SK-N-DZ (cell line): ENCODE measurements around the gene LAMA3.

Source experiments
- DNase-seq: peaks from one replicate; pipeline ENCODE4 v3.0.0-alpha.2; 2015; ENCODE audit warnings: low spot score

The LAMA3 gene

DNA sequence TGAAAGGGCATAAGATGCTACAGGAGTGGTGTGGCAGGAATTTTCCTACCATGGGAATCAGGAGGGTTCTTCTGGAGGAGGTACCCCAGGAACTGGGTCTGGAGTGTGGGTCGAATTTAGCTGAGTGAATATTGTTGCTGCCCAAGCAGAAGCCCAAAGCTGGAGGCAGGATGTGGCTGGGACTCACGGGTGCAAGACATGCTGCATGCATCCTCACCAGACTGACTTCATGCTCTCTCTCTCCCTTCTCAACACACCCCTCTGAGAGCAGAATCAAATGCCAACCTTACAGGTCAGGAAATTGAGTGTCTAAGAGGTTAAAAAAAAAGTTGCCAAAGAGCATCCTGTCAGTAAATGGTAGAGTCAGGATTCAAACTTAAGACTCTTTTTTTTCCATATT, 246.6 kb downstream of the LAMA3 start:
- no peak for DNase-seq

DNA sequence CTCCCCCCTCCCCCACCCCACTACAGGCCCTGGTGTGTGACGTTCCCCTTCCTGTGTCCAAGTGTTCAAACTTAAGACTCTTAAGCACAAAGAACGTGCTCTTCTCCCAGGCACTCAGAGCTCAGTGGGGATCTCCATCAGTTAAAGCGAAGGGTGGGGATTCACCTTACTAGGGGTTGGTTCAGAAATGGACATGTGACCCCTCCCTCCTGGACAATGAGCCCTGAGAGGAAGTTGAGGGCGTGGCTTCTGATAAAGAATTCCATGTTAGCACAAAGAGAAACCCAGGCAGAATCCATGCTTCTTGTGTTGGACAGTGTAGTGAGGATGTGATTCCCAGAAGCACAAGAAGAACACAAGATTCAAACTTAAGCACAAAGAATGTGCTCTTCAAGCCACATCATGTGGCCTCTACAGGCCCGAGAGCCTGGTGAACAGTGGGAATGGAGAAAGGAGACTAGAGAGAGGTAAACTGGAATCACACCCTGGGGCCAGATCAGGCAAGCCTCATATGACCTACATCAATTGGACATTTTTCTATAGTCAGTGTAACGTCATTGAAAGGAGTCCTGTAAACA, 247.2 kb downstream of the LAMA3 start:
- DNase-seq, result no peak

DNA sequence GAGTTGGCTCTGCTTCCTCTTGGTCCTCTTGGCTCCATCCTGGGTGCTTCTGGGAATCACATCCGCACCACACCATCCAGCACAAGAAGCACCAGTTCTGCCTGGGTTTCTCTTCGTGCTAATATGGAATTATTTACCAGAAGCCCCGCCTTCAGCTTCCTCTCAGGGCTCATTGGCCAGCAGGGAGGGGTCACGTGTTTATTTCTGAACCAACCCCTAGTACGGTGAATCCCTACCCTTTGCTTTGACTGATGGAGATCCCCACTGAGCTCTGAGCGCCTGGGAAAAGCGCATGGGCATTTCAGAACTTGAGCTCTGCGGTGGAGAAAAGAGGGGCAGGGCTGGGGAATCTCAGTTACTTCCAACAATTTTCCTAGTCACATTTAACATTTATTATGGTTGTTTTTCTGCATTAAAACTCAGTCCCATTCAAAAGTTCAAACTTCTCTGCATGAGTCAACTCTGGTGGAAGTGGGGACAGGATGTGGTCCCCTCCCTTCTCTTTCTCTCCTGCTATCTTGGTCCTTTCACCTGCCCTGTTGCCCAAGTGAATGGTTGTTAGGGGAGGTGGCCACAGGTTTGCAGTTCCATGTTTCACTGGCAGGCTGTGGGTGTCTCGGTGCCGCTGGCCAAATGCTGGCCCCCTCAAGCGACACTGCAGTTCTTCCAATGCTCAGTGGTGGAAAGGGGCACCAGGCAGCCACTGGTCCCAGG, 248.9 kb downstream of the LAMA3 start:
- DNase-seq, result no peak

DNA sequence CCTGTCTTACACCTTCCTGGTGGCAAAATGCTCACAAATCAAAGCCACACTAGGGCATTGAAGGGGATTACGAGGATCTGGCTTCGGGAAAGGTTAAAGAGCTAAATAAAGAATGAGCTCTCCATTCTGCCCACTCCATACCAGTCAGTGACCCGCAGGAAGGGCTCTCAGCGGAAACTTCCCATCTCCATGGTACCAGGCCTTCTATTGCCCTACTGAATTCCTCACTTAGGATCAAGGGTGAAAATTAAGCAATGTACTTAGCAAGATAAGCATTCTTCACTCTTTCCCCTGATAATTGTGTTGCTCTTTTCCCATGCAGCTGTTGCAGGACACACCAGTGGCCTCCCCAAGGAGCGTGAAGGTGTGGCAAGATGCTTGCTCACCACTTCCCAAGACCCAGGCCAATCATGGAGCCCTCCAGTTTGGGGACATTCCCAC, 249.7 kb downstream of the LAMA3 start:
- DNase-seq, result no peak

DNA sequence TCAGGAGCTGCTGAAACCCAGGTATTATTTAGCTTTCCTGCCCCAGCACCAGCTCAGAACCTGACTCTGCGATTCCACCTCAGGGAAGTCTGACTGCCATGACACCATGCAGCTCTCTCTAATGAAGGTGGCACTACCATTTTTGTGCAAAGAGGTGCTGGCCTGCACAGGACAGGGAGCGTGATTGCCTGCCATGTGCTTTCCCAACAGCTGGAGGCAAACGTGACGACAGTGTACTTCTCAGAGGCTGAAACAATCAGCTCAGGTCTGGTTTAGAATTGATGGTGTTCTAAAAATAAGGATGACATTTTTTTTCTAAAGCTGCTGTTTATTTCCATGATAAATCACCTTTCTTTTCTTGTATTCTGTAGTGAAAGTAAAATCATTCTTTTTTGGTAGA, 250.1 kb downstream of the LAMA3 start:
- no peak for DNase-seq

DNA sequence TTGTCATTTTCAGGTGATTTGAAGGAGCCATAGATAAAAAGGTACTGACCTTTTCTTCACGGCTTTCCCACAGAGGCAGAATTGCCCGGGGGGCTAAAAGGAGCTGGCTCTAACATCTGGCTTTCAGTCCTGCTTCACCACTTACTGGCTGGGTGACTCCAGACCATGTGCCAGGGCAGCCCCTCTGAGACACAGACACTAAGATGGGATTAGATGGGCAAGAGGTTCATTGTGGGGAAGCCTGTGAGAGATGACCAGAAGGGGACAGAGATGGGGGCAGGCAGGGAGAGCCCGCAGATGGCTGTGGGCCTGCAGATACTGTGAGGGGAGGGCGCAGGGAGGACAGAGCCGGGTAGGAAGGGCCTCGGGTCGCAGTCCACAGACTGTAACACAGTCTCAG, 250.6 kb downstream of the LAMA3 start:
- no peak for DNase-seq

DNA sequence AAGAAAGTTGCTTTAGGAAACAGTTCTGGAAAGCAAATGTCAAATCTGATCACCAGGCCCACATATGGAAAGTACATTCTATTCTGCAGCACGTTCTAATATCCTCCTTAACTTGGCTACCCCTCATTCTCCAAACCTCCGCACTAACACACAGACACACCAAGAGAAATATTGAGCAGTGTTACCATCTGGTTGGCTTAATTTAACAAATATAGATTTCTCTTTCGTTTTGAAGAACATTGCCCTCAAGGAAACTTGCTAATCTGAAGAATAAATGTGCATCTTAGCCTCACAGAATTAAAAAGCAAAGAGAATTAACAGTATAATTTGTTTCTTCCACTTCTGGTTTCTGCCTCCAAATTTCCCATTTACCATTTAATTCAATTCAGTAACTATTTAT, 252.5 kb downstream of the LAMA3 start:
- DNase-seq, result no peak

DNA sequence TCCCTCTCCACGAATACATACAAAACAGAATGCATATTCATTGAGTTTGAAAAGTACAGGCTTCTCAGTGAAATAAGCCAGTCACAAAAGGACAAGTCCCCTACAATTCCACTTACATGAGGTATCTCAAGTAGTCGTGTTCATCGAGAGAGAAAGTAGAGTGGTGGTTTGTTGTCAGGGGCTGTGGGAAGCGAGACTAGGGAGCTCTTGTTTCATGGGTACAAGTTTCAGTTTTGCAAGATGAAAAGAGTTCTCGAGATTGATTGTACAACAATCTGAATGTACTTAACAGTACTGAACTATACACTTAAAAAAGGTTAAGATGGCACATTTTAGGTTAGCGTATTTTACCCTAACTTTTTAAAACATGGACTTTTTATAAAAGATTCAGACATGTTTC, 253.9 kb downstream of the LAMA3 start:
- no peak for DNase-seq

DNA sequence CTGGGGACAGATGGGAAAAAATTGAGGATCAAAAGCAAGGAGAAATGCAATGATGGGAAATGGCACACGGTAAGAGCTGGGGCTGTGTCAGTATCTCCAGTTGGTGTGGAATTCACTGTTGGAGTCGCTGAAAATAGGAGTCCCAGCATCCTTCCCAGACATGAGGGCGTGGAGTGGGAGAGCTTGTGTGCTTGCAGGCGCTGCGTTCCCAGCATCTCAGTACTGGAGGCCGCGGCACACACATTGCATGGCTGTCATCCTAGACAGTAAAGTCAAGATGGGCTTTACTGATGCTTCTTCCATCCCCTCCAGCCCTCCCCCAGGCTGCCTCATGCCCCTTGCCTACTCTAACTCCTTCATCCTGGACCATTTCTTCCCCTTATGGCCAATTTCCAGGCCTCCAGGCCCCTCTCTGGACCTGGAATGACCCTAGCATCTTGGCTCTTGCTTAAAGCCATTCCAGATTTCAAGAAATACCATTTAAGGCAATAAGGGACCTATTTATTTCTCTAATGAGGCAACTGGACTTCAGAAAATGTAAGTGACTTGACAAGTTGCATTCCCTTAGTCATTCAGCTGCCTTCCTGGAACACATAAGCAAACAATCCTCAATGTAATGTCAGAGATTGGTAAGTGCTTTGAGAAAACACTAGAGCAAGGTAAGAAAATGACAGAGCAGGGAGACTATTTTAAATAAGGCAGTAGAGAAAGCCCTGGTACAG, 254.8 kb downstream of the LAMA3 start:
- no peak for DNase-seq

DNA sequence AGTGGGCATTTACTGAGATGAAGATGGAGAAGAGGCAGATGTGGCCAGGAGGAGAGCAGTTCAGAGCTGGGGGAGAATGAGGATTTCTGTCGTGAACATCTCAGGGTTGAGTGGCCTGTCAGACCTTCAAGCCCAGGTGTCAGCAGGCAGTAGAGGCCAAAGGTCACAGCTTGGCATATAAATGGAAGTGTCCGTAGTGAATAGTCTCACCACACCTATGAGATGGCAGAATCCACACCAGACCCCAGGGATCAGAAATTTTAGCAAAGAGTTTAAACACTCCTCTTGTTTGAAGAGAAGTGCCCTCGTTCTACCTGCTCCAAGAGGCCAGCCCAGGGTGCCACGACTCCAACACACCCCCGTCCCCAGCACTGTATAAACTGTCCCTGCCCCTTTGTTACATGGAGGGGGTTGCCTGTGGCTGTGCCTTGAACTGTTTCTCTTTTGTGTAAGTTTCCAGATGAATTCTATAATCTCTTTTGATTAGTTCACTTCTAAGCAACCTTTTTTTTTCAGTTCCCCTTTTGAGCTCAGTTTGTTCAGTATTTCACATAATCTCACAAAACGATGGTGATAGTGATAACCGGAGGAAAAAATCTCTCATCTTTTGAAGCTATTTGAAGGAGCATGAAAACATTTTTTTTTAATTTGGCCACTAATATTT, 256.3 kb downstream of the LAMA3 start:
- DNase-seq, result no peak

DNA sequence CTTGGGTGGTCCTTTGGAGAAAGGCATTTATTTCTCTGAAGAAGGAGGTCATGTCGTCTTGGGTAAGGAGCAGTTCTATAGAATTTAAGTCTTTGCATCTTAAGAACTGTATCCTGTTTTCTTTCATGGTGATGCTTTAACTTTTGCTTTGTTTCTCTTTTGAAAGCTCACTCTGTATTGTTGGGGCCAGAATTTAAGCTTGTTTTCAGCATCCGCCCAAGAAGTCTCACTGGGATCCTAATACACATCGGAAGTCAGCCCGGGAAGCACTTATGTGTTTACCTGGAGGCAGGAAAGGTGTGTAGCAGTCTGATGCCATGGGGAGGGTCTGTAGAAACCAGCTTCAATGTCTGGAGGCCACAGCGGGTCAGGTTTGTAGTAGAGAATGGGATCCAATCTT, 260.6 kb downstream of the LAMA3 start:
- DNase-seq, result no peak

DNA sequence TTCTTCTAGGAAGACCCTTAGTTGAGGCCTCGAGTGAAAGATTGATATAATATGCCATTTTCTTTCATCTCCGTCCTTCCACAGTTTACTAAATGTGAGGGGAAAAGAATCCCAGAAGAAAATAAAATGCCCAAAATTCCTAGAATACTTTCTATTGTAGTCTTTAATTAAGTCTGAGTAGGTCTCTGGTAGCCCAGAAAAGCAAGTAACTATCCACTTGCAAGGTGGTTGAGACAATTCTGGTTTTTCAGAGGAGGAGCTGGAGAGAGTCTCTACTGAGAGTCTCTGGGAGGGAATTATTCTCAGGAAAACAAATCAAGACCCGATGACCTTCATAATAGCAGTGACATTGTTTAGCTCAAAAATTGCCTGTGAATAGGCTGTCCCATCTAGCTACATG, 261.4 kb downstream of the LAMA3 start:
- no peak for DNase-seq

DNA sequence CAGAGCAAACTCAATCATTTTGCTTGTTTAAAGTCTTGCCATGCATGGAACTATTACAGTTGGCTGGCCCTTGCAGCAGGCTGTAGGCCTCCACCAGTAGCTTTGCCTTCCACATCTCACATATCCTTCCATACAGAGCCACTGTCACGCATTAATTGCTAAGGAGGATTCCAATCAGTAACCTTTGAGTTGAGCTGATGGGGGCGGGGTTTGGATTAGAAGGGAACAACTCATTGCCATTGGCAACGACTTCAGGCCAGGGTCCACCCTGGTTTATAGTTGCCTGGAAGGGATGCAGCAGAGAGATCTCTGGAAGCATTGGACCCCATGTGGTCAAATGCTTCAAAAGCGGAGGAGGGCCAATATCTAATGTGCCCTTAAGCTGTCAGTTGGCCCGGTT, 262.0 kb downstream of the LAMA3 start:
- DNase-seq, result no peak

DNA sequence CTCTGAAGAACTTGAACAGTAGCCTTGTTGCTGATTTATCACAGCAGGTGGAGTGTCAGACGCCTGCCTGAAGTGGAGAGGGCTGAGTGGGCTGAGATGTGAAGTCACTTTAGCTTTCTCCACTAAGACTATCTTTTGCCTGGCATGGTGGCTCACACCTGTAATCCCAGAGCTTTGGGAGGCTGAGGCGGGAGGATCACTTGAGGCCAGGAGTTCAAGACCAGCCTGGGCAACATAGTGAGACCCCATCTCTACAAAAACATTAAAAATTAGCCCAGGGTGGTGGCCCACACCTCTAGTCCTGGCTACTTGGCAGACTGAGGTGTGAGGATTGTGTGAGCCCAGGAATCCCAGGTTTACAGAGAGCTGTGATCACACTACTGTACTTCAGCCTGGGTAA, 264.7 kb downstream of the LAMA3 start:
- DNase-seq, result no peak

DNA sequence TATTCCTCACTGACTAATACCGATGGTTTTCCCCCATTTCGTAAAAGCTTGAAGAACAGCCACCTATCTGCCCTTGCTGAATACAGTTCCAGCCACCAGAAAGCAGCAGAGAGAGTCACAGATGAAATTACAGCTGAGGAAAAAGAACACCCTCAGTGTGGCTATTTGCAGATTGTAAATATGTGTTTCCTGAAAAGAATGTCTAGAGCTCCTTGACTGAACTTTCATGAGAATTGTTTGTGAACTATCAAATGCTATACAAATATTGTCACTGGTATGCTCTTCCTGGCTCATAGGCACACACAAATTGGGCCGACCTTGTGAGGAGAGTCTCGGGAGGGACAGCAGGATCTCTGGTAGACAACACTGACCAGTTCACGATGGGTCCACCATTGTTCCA, 267.2 kb downstream of the LAMA3 start:
- DNase-seq, result no peak

DNA sequence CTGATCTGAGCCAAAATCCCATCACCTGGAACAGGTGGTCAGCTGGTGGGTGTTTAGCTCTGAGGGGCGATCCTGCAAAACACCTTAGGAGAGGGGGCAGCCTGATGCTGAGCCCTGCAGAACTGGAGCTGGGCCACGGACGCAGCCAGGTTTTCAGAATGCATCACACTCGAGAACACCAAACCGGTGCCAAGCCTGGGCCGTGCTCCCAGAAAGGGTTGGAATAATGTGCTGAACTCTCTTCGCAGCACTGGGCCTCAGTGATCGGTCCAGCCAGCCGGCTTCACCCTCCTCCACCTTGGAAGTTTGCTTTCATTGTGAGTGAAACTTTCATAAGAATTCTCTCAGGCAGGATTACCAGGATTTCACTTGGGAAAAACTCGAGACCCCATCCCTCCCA, 268.8 kb downstream of the LAMA3 start:
- no peak for DNase-seq

DNA sequence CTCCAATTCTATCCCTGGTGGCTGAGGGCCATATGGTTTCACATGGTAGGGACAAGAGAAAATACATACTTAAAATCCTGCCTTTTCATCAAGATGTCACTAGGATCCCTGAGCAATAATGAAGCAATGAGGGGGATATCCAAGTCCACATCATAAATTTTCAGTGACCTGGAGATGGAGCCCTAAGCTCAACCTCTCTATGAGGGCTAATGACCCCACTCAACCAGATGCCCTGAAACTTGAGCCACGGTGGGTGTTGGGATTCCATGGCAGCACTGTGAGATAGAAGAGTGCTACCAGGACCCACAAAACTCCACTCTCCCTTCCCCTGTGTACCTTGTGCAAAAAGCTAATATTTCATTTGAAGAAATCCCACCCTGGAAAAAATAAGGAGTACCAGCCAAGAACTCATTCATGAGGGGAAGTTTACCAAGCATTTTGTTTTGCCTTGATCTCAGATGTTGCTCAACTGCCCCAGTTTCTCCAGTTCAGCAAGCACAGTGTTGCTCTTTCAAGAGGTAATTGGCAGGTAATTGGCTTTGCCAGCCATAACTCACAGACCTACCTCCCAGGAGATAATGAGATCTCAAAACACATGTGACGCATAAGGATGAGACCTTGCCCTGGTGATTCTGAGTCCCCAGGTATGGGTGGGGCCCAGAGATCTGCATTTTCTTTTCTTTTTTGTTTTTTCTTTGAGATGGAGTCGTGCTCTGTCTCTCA, 274.4 kb downstream of the LAMA3 start:
- DNase-seq, result peak; percentile 84

DNA sequence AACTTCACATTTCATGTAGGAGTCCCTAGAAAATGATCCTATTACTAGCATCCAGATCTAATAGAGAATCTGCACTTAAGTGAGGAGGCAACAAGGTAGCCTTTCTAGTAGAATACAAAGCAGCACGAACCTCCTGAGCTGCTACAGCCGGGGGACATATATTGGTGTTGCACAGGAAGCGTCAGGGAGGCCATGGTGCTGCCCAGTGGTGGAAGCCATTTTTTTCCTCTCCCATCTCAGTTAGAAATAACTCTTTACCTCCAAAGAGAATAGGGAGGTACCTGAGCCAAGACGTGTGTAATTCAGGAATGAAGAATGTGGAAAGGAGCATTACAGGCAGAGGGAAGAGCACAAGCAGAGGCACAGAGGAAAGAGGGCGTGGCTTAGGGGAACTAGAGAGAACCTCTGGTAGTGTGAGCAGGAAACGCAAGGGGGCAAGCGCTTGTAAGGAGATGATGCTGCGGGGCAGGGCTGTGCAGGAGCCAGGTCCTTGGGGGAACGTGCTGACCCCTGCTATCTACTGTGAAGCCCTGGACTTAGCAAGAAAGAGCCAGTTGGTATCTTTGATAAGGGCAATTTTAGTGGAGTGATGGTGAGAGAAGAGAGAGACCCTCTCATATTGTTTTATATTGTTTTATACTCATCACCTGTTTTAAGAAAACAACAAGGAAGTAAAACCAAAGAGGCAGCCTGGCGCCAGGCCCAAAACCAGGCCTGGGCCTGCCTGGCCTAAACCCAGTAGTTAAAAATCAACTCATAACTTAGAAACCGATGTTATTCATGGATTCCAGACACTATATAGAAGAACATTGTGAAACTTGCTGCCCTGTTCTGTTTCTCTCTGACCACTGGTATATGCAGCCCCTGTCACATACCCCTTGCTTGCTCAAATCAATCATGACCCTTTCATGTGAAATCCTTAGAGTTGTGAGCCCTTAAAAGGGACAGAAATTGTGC, 275.3 kb downstream of the LAMA3 start:
- peak; percentile 73 for DNase-seq

DNA sequence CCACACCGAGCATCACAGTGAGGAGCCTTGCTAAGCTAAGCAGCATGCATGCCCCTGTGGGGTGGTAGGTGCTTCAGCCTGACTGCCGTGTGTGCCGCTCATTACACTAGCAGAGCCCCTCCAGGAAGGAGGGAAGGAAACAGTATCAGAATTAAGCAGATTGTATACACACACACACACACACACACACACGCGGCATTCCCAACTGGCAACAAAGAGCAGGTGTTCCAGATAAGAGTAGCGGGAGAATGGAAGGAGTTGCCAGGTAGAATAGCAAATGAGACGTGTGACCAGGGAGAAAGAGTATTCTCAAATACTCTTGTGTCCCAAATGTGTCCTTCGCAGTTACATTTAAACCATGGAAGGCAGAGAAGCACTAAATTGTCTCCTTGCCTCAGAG, 277.7 kb downstream of the LAMA3 start:
- DNase-seq, result no peak

DNA sequence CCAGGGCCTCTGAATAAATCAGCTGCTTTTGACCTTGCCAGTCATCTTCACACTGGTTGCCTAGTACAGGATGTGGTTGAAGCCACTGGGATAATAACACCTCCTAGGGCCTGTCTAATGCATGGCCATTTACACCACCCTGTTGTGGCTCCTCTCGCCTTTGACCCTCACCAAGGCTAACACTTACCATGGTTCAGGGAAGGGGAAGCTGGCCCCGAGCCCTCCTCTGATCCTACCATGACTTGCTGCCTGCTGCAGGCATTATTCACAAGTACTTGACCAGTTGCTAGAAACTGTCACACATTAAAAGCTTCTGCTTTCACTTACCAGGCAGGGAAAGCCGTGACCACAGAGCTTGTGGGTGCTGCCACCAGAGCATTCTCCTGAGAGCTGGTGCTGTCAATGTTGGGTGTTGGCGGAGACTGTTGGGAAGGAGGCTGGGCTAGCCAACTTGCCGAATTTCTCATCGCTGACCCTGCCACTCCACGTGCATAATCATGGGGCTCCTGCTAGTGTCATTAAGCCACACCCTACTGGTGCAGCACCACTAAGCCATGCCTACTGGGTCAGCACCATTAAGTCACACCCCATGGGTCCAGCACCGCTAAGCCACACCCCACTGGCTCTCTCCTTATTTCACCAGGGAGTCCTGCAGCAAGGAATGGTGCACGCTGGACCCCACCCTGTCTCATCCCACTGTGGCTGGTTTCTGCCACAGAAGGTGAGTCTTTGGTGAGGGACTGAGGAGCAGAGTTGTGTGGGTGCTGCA, 278.3 kb downstream of the LAMA3 start:
- no peak for DNase-seq
